ENCODE data around the gene ATP2C2. TPM values are rescaled to one million over a fixed set of nuclear protein-coding genes. Genes with fewer than 3 reads are reported as not detected.

Gene ATP2C2
- total and polyA plus RNA-seq, 2 donors (not counting 1 experiment from before 2014, with no cell fraction given) = not detected

DNA sequence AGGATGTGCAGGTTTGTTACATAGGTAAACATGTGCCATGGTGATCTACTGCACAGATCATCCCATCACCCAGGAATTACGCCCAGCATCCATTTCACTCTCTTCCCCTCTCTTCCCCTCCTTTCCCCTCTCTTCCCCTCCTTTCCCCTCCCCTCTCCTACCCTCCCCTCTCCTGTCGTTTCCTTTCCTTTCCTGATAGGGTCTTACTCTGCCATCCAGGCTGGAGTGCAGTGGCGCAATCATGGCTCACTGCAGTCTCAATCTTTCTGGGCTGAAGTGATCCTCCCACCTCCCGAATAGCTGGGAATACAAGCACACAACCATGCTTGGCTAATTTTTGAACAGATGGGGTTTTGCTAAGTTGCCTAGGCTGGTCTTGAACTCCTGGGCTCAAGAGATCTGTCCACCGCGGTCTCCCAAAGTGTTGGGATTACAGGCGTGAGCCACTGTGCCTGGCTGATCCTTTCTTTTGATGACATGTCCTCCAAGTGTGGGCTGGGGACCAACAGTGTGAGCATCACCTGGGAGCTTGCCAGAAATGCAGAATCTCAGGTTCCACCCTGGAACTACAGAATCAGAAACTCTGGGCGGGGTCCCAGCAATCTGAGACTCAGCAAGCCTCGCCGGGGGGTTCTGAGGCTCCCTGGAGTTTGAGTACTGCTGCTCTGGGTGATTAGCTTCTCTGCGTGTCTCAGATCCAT lies 10.8 kb downstream of the ATP2C2 start:
- Histone ChIP-seq H3K27me3 (ENCODE audit: control insufficient read depth, insufficient read depth, low read length) (peaks cover 8% of the 10 kb centered on the region), H4K20me1 (ENCODE audit: control insufficient read depth, extremely low read depth, insufficient read depth, low read length) (no peaks in the 10 kb centered on the region), H3K4me2 (ENCODE audit: extremely low read depth, insufficient read depth, low read length) (no peak overlapping the region), H3K4me1 (ENCODE audit: control insufficient read depth, extremely low read depth, insufficient read depth, low read length) (no peaks in the 10 kb centered on the region), H2AFZ (ENCODE audit: low read length) (no peak overlapping the region), H3K27ac (ENCODE audit: insufficient read depth, low read length) (no peak overlapping the region), H3K79me2 (ENCODE audit: control insufficient read depth, insufficient read depth, low read length) (no peaks in the 10 kb centered on the region), H3K4me3 (replicated peaks in 1 of 4; ENCODE audit: control extremely low read depth in 1 of 4, insufficient read depth in 1 of 4, low read depth in 3 of 4, low read length in 4 of 4) (no peak overlapping the region), H3K9me3 (ENCODE audit: control insufficient read depth, insufficient read depth, low read depth, low read length) (no peaks in the 10 kb centered on the region), H3K9ac (ENCODE audit: insufficient read depth, low read length) (no peak overlapping the region), H3K36me3 (ENCODE audit: control insufficient read depth, insufficient read depth, low read length) (no peaks in the 10 kb centered on the region)
- no peak for DNase-seq (ENCODE audit: low read depth in 2 of 2)
- TF ChIP-seq, protein P1, sequence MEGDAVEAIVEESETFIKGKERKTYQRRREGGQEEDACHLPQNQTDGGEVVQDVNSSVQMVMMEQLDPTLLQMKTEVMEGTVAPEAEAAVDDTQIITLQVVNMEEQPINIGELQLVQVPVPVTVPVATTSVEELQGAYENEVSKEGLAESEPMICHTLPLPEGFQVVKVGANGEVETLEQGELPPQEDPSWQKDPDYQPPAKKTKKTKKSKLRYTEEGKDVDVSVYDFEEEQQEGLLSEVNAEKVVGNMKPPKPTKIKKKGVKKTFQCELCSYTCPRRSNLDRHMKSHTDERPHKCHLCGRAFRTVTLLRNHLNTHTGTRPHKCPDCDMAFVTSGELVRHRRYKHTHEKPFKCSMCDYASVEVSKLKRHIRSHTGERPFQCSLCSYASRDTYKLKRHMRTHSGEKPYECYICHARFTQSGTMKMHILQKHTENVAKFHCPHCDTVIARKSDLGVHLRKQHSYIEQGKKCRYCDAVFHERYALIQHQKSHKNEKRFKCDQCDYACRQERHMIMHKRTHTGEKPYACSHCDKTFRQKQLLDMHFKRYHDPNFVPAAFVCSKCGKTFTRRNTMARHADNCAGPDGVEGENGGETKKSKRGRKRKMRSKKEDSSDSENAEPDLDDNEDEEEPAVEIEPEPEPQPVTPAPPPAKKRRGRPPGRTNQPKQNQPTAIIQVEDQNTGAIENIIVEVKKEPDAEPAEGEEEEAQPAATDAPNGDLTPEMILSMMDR (conservative IDR thresholded peaks at IDR 0.05 in 1 of 2, IDR thresholded peaks at IDR 0.05 in 1 of 2; ENCODE audit: low read depth in 1 of 2, low read length in 2 of 2) = no peak
- TF ChIP-seq EZH2 (IDR thresholded peaks at IDR 0.05; ENCODE audit: low read length, missing control alignments) = no peak

DNA sequence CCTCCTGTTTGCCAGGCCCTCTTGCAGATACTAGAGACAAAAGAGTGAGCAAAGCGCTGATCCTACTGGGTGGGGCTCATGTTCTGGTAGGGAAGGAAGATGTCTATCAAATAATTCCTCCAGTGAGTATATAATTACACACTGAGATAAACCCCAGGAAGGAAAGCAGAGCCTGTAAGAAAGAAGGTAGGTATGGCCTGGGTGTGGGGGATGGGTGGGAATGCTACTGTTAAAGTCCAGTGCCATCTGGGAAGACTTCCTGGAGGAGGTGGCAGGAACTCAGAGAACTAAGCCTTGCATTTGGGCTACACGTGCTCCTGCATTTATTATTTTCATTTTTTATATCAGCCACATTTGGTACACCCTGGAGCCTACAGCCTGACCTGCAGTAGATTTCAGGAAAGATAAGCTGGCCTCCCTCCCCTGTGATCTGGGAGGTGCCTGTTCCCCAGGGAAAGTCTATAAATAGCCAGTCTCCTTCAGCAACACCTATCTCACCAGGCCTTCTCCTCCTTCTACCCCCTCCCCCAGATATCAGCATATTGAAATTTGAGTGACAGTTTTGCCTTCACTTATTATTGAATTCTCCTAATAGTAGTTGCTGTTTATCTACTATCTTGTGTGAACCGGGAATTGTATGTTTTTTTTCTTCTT lies 11.5 kb downstream of the ATP2C2 start:
- DNase-seq (ENCODE audit: low read depth in 2 of 2) = no peak

DNA sequence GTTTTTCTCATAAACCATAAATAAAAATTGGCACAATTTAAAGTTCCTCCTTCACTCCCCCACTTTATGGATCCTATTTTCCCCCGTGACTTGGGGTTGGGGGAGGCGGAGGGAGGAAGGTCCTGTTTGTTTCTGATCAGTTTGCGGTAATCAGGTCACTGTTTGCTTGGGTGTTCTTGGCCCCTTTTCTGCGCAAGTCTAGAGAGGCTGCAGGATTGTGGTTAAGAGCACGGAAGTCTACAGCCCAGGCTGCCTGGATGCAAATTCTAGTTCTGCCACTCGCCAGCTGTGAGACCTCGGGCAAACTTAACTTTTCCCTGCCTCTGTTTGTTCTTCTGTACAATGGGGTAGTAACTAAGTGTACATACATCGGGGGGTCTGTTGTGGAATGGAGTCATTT lies 12.1 kb downstream of the ATP2C2 start:
- Histone ChIP-seq H3K4me1 (ENCODE audit: control insufficient read depth, extremely low read depth, insufficient read depth, low read length) (no peaks in the 10 kb centered on the region), H2AFZ (ENCODE audit: low read length) (no peak overlapping the region), H3K27me3 (ENCODE audit: control insufficient read depth, insufficient read depth, low read length) (peaks cover 7% of the 10 kb centered on the region), H3K4me2 (ENCODE audit: extremely low read depth, insufficient read depth, low read length) (no peak overlapping the region), H3K79me2 (ENCODE audit: control insufficient read depth, insufficient read depth, low read length) (no peaks in the 10 kb centered on the region), H4K20me1 (ENCODE audit: control insufficient read depth, extremely low read depth, insufficient read depth, low read length) (no peaks in the 10 kb centered on the region), H3K9me3 (ENCODE audit: control insufficient read depth, insufficient read depth, low read depth, low read length) (no peaks in the 10 kb centered on the region), H3K9ac (ENCODE audit: insufficient read depth, low read length) (no peak overlapping the region), H3K4me3 (replicated peaks in 1 of 4; ENCODE audit: control extremely low read depth in 1 of 4, insufficient read depth in 1 of 4, low read depth in 3 of 4, low read length in 4 of 4) (no peak overlapping the region), H3K27ac (ENCODE audit: insufficient read depth, low read length) (no peak overlapping the region), H3K36me3 (ENCODE audit: control insufficient read depth, insufficient read depth, low read length) (no peaks in the 10 kb centered on the region)
- no peak for DNase-seq (ENCODE audit: low read depth in 2 of 2)
- TF ChIP-seq, protein P1 (conservative IDR thresholded peaks at IDR 0.05 in 1 of 2, IDR thresholded peaks at IDR 0.05 in 1 of 2; ENCODE audit: low read depth in 1 of 2, low read length in 2 of 2) = no peak
- no peak for TF ChIP-seq EZH2 (IDR thresholded peaks at IDR 0.05; ENCODE audit: low read length, missing control alignments)

More for the DNA sequence above, 11.5 kb downstream of the ATP2C2 start:
- TF ChIP-seq, protein P1 (conservative IDR thresholded peaks at IDR 0.05 in 1 of 2, IDR thresholded peaks at IDR 0.05 in 1 of 2; ENCODE audit: low read depth in 1 of 2, low read length in 2 of 2) = no peak
- TF ChIP-seq EZH2 (IDR thresholded peaks at IDR 0.05; ENCODE audit: low read length, missing control alignments) = no peak
- H3K27ac ChIP-seq (ENCODE audit: insufficient read depth, low read length) = no peak overlapping the region
- no peaks in the 10 kb centered on the region for H3K9me3 ChIP-seq (ENCODE audit: control insufficient read depth, insufficient read depth, low read depth, low read length)
- H3K27me3 ChIP-seq (ENCODE audit: control insufficient read depth, insufficient read depth, low read length) = peaks cover 7% of the 10 kb centered on the region
- no peaks in the 10 kb centered on the region for H3K79me2 ChIP-seq (ENCODE audit: control insufficient read depth, insufficient read depth, low read length)
- no peak overlapping the region for H3K9ac ChIP-seq (ENCODE audit: insufficient read depth, low read length)
- no peaks in the 10 kb centered on the region for H4K20me1 ChIP-seq (ENCODE audit: control insufficient read depth, extremely low read depth, insufficient read depth, low read length)
- H3K4me1 ChIP-seq (ENCODE audit: control insufficient read depth, extremely low read depth, insufficient read depth, low read length) = no peaks in the 10 kb centered on the region
- no peaks in the 10 kb centered on the region for H3K36me3 ChIP-seq (ENCODE audit: control insufficient read depth, insufficient read depth, low read length)
- no peak overlapping the region for H3K4me2 ChIP-seq (ENCODE audit: extremely low read depth, insufficient read depth, low read length)
- H3K4me3 ChIP-seq (replicated peaks in 1 of 4; ENCODE audit: control extremely low read depth in 1 of 4, insufficient read depth in 1 of 4, low read depth in 3 of 4, low read length in 4 of 4) = no peak overlapping the region
- no peak overlapping the region for H2AFZ ChIP-seq (ENCODE audit: low read length)

Measured in fibroblast of lung (primary cell).